Chondrocyte (in vitro differentiated cells): ENCODE data around the gene MSRB3. TPM values are rescaled to one million over a fixed set of nuclear protein-coding genes. Genes with fewer than 3 reads are reported as not detected.
"Not testable (repeated sequence)": the region's sequence is repeated elsewhere in the genome, so short reads cannot be mapped to it uniquely, and the experiment has no call there.

ENCODE experiments used
- DNase-seq: peaks from one replicate; pipeline ENCODE4 v3.0.0; 2021; ENCODE audit warnings: mixed read lengths, low spot score
- H3K27ac Mint-ChIP-seq: one replicate; pipeline ENCODE4 v1.8.0; 2021; ENCODE audit warnings: mild to moderate bottlenecking, moderate library complexity, mixed read lengths; ENCODE audit not compliant: unreplicated experiment
- H3K27me3 Mint-ChIP-seq: 2 replicates; pipeline ENCODE4 v1.8.0; 2021; ENCODE audit warnings: low read depth, mixed read lengths
- H3K36me3 Mint-ChIP-seq: 2 replicates; pipeline ENCODE4 v1.8.0; 2021; ENCODE audit warnings: low read depth, mixed read lengths
- H3K4me1 Mint-ChIP-seq: 2 replicates; pipeline ENCODE4 v1.8.0; 2021; ENCODE audit warnings: low read depth, mild to moderate bottlenecking, mixed read lengths
- H3K4me3 Mint-ChIP-seq: one replicate; pipeline ENCODE4 v1.8.0; 2021; ENCODE audit warnings: mild to moderate bottlenecking, moderate library complexity, mixed read lengths; ENCODE audit not compliant: unreplicated experiment
- H3K9me3 Mint-ChIP-seq: 2 replicates; pipeline ENCODE4 v1.8.0; 2021; ENCODE audit warnings: low read depth, mixed read lengths
- CTCF ChIP-seq: fragments of 200-600 bp; sonication (generic); IDR thresholded peaks from 2 replicates; pipeline ENCODE4 v1.5.0; 2021; ENCODE audit warnings: antibody characterized with exemption, mild to moderate bottlenecking, moderate library complexity
- total RNA-seq: library from RNA; stranded (reverse); gene quantifications from 3 replicates; pipeline ENCODE4 v1.2.1, GENCODE V29; 2021

The MSRB3 gene
- total RNA-seq, 1 donor from 2014 or later, result 160 TPM

GRCh38 chr12:65277994-65278575 is 398 bp upstream of the MSRB3 start:
- no peak for TF ChIP-seq CTCF
- Mint-ChIP-seq H3K9me3 (no peaks in the 10 kb centered on the region), H3K27ac (peak overlapping the region; percentile 83), H3K36me3 (no peaks in the 10 kb centered on the region), H3K27me3 (no peaks in the 10 kb centered on the region), H3K4me1 (peaks cover 7% of the 10 kb centered on the region), H3K4me3 (peak overlapping the region; percentile 82)
- peak; percentile 83 for DNase-seq

GRCh38 chr12:65279369-65280112 is 1.1 kb downstream of the MSRB3 start:
- no peaks in the 10 kb centered on the region for H3K9me3 Mint-ChIP-seq
- no peak for DNase-seq
- H3K27me3 Mint-ChIP-seq, result no peaks in the 10 kb centered on the region
- H3K36me3 Mint-ChIP-seq, result no peaks in the 10 kb centered on the region
- peak overlapping the region; percentile 82 for H3K4me3 Mint-ChIP-seq
- peak overlapping the region; percentile 92 for H3K27ac Mint-ChIP-seq
- no peak for TF ChIP-seq CTCF
- H3K4me1 Mint-ChIP-seq, result peaks cover 7% of the 10 kb centered on the region

GRCh38 chr12:65280306-65280705 is 1.8 kb downstream of the MSRB3 start:
- Mint-ChIP-seq H3K27ac (peak overlapping the region; percentile 92), H3K4me3 (peak overlapping the region; percentile 82), H3K4me1 (peaks cover 10% of the 10 kb centered on the region), H3K27me3 (no peaks in the 10 kb centered on the region), H3K36me3 (no peaks in the 10 kb centered on the region), H3K9me3 (no peaks in the 10 kb centered on the region)
- TF ChIP-seq CTCF, result no peak
- no peak for DNase-seq

GRCh38 chr12:65282840-65283239 is 4.4 kb downstream of the MSRB3 start:
- Mint-ChIP-seq H3K4me1 (peaks cover 19% of the 10 kb centered on the region), H3K27me3 (no peaks in the 10 kb centered on the region), H3K4me3 (no peak overlapping the region), H3K27ac (peak overlapping the region; percentile 28), H3K36me3 (no peaks in the 10 kb centered on the region), H3K9me3 (no peaks in the 10 kb centered on the region)
- TF ChIP-seq CTCF, result peak; percentile 56
- DNase-seq, result no peak

GRCh38 chr12:65285532-65285931 is 7.0 kb downstream of the MSRB3 start:
- peaks cover 19% of the 10 kb centered on the region for H3K4me1 Mint-ChIP-seq
- H3K36me3 Mint-ChIP-seq, H3K4me3 Mint-ChIP-seq, H3K27ac Mint-ChIP-seq, H3K27me3 Mint-ChIP-seq, H3K9me3 Mint-ChIP-seq, DNase-seq: not testable (repeated sequence)
